Transverse colon (tissue), 4 donors: Measurements from ENCODE around the gene GMEB2. TPM values are rescaled to one million over a fixed set of nuclear protein-coding genes. Genes with fewer than 3 reads are reported as not detected.
"Not testable (repeated sequence)": the region's sequence is repeated elsewhere in the genome, so short reads cannot be mapped to it uniquely, and the experiment has no call there.

Experiments used
- DNase-seq: peaks from one replicate; pipeline ENCODE4 v3.0.0-alpha.2; 2019
- H3K27ac ChIP-seq, 4 donors: fragments of 200-600 bp; sonication (generic); 2 replicates each; pipeline ENCODE4 v1.5.1; 2016 to 2018; ENCODE audit warnings: inconsistent platforms in 4 of 4
- H3K27me3 ChIP-seq: fragments of 200-600 bp; sonication (generic); 2 replicates; pipeline ENCODE4 v1.5.1; 2017; ENCODE audit warnings: inconsistent platforms
- H3K36me3 ChIP-seq, 4 donors: fragments of 200-600 bp; sonication (generic); 2 replicates each; pipeline ENCODE4 v1.5.1; 2017 to 2019; ENCODE audit warnings: inconsistent platforms in 4 of 4
- H3K4me1 ChIP-seq, 4 donors: fragments of 200-600 bp; sonication (generic); 2 replicates each; pipeline ENCODE4 v1.5.1; 2017 to 2020; ENCODE audit warnings: inconsistent platforms in 4 of 4
- H3K4me3 ChIP-seq, 4 donors: fragments of 200-600 bp; sonication (generic); 1 replicate in 1 of 4; 2 replicates in 3 of 4; pipeline versions ENCODE4 v1.5.1 to v1.6.1; 2017 to 2019; ENCODE audit warnings: inconsistent platforms in 4 of 4
- H3K9me3 ChIP-seq, 2 donors: fragments of 200-600 bp; sonication (generic); 2 replicates each; pipeline ENCODE4 v1.5.1; 2017 to 2019; ENCODE audit warnings: inconsistent platforms in 2 of 2
- CTCF ChIP-seq, 5 experiments: fragments of 200-600 bp in 3 of 5; fragments of 450-650 bp in 2 of 5; sonication (generic) in 3 of 5; IDR thresholded peaks; 1 replicate in 2 of 5; 2 replicates in 3 of 5; pipeline ENCODE4 v1.5.1; 2016 to 2017; ENCODE audit warnings: antibody characterized with exemption in 5 of 5, inconsistent platforms in 3 of 5, mild to moderate bottlenecking in 2 of 5, moderate library complexity in 1 of 5
- EP300 ChIP-seq: sonication (generic); formaldehyde crosslinking; IDR thresholded peaks from one replicate; pipeline ENCODE4 v1.6.1; 2017; ENCODE audit warnings: antibody characterized with exemption, low read depth
- POLR2A ChIP-seq: fragments of 450-650 bp; IDR thresholded peaks from one replicate; pipeline ENCODE4 v1.6.1; 2016; ENCODE audit warnings: antibody characterized with exemption, mild to moderate bottlenecking, moderate library complexity
- POLR2AphosphoS5 ChIP-seq, 3 donors: sonication (generic); formaldehyde crosslinking; IDR thresholded peaks; one replicate each; pipeline ENCODE4 v1.6.1; 2016; ENCODE audit warnings: antibody characterized with exemption in 3 of 3
- WGBS, 2 donors: methylation state at CpG; one replicate each; pipeline ENCODE4 v1.1.5; 2018; ENCODE audit warnings: low coverage in 1 of 2; 5-methylcytosine and 5-hydroxymethylcytosine counted together
- in situ Hi-C, 4 donors: fragments of 200-750 bp; cut with MboI; loops; one replicate each; pipeline versions ENCODE4 v1.15.0 to v1.15.1; 2017; ENCODE audit warnings: low sequenced_read_pairs in 3 of 4, low pct_ligation_motif_present in 1 of 4, low pct_unique_long_range_greater_than_20kb in 1 of 4
- intact Hi-C: fragments of 100-400 bp; cut with DNase I; formaldehyde crosslinking; loops from one replicate; pipeline ENCODE4 v1.15.1; 2023; ENCODE audit warnings: low total_unique reads
- total RNA-seq, 4 donors: library from RNA; depleted of rRNA; stranded (reverse); fragments of >200 nt; gene quantifications; one replicate each; pipeline ENCODE4 v1.1.0, GENCODE V29; 2016

GMEB2 gene
- total RNA-seq, 4 donors from 2014 or later, result 9.0 to 20.3 (median 13.5) TPM

GRCh38 chr20:63572788-63573646, 53.9 kb downstream of the GMEB2 start:
- DNase-seq, result no peak
- H3K4me1 ChIP-seq, result peaks cover 6 to 20% (median 16%) of the 10 kb centered on the region in 4 donors
- intact Hi-C loops (no loop called here), in situ Hi-C loops (no loop called here)
- peak overlapping the region; percentile 81 to 92 (median 89) for H3K27ac ChIP-seq
- H3K4me3 ChIP-seq, result peak overlapping the region; percentile 85 to 98 (median 94)
- H3K9me3 ChIP-seq, result no peaks in the 10 kb centered on the region
- 81 to 100% methylated on average over 4 to 24 of the region's 34 CpGs for WGBS, 2 donors
- TF ChIP-seq EP300 (no peak), POLR2A (no peak), POLR2AphosphoS5 (IDR thresholded peaks at IDR 0.05) (no peak), CTCF (IDR thresholded peaks at IDR 0.05) (no peak)
- H3K36me3 ChIP-seq, result no peaks in the 10 kb centered on the region
- peaks cover 14% of the 10 kb centered on the region for H3K27me3 ChIP-seq

- no peak for DNase-seq
- Histone ChIP-seq H3K36me3 (no peaks in the 10 kb centered on the region), H3K4me1 (peaks cover 6 to 20% (median 16%) of the 10 kb centered on the region in 4 donors), H3K27ac (no peak overlapping the region), H3K4me3 (no peak overlapping the region), H3K27me3 (peaks cover 10% of the 10 kb centered on the region), H3K9me3 (no peaks in the 10 kb centered on the region)
- in situ Hi-C loops, result no loop called here
- no peak for TF ChIP-seq CTCF (IDR thresholded peaks at IDR 0.05)
- no peak for TF ChIP-seq POLR2AphosphoS5 (IDR thresholded peaks at IDR 0.05)
- TF ChIP-seq POLR2A, result no peak
- no peak for TF ChIP-seq EP300
- WGBS, 2 donors, result 91% methylated on average over 30 of the region's 48 CpGs; no CpG with 5 or more reads in 1 of the 2 donors
- intact Hi-C loops, result no loop called here
Observed at GRCh38 chr20:63572071-63572787, 54.7 kb downstream of the GMEB2 start.

- H3K9me3 ChIP-seq, H3K27ac ChIP-seq, in situ Hi-C loops, DNase-seq, intact Hi-C loops, H3K4me3 ChIP-seq, H3K36me3 ChIP-seq, H3K27me3 ChIP-seq: not testable (repeated sequence)
- WGBS, 2 donors, result 88% methylated on average over 5 of the region's 11 CpGs; no CpG with 5 or more reads in 1 of the 2 donors
- peaks cover 6 to 20% (median 16%) of the 10 kb centered on the region in 4 donors for H3K4me1 ChIP-seq
Observed at GRCh38 chr20:63571087-63571478, 55.8 kb downstream of the GMEB2 start.

GRCh38 chr20:63570281-63571086, 56.4 kb downstream of the GMEB2 start:
- in situ Hi-C loops, result no loop called here
- Histone ChIP-seq H3K4me1 (peaks cover 6 to 20% (median 16%) of the 10 kb centered on the region in 4 donors), H3K36me3 (no peaks in the 10 kb centered on the region), H3K4me3 (no peak overlapping the region), H3K27me3 (no peaks in the 10 kb centered on the region), H3K9me3 (no peaks in the 10 kb centered on the region), H3K27ac (no peak overlapping the region)
- intact Hi-C loops, result no loop called here
- DNase-seq, result no peak
- 92% methylated on average over 20 of the region's 28 CpGs; no CpG with 5 or more reads in 1 of the 2 donors for WGBS, 2 donors
- TF ChIP-seq CTCF (IDR thresholded peaks at IDR 0.05), result no peak
- no peak for TF ChIP-seq POLR2AphosphoS5 (IDR thresholded peaks at IDR 0.05)
- no peak for TF ChIP-seq EP300
- TF ChIP-seq POLR2A, result no peak
